ENCODE measurements around the gene ECSCR.
"Not testable (repeated sequence)": the region's sequence is repeated elsewhere in the genome, so short reads cannot be mapped to it uniquely, and the experiment has no call there.

- not testable (repeated sequence) for TF ChIP-seq ZNF70 (CRISPR knock-in tag; IDR thresholded peaks at IDR 0.05); SNAI2 (CRISPR knock-in tag; IDR thresholded peaks at IDR 0.05); BACH2 (CRISPR knock-in tag; IDR thresholded peaks at IDR 0.05; ENCODE audit: borderline replicate concordance); GLIS3 (CRISPR knock-in tag; IDR thresholded peaks at IDR 0.05); ZFP30 (CRISPR knock-in tag; IDR thresholded peaks at IDR 0.05); PATZ1 (CRISPR knock-in tag; IDR thresholded peaks at IDR 0.05; ENCODE audit: borderline replicate concordance); ARNTL (CRISPR knock-in tag; IDR thresholded peaks at IDR 0.05; ENCODE audit: borderline replicate concordance, low read depth); CSRNP3 (CRISPR knock-in tag; IDR thresholded peaks at IDR 0.05); OSR1 (CRISPR knock-in tag; IDR thresholded peaks at IDR 0.05); RARB (CRISPR knock-in tag; IDR thresholded peaks at IDR 0.05); POU6F1 (CRISPR knock-in tag; IDR thresholded peaks at IDR 0.05; ENCODE audit: borderline replicate concordance, low read depth); ISL1 (CRISPR knock-in tag; IDR thresholded peaks at IDR 0.05); ZFP3 (CRISPR knock-in tag; IDR thresholded peaks at IDR 0.05)
These were observed 42.2 kb upstream of the ECSCR start for GRCh38 chr5:139504722-139505121.
